Inflammatory macrophage (primary cell): Measurements from ENCODE around the gene P2RY4.
"Not testable (repeated sequence)": the region's sequence is repeated elsewhere in the genome, so short reads cannot be mapped to it uniquely, and the experiment has no call there.

Experiments used
- DNase-seq, 2 donors: peaks; one replicate each; pipeline ENCODE4 v3.0.0-alpha.2; 2020 to 2022
- total RNA-seq, 18 experiments: gene quantifications; one replicate each; lab custom pipeline; 2026; ENCODE audit warnings: mixed read lengths in 6 of 18, inconsistent platforms in 2 of 18; lab: John Stamatoyannopoulos, UW

The P2RY4 gene
- total RNA-seq = 0 to 0.10 (median 0) reads per million in 18 experiments

- DNase-seq = no peak
Measured at GRCh38 chrX:70260104-70260503, at the start of gene P2RY4. TSS of gene P2RY4 (minus strand) at chrX:70260204. CDS start at chrX:70259624, 580 bp downstream.

GRCh38 chrX:70301716-70302115 lies 41.7 kb upstream of the P2RY4 start:
- no peak for DNase-seq

GRCh38 chrX:70293621-70294020 lies 33.6 kb upstream of the P2RY4 start:
- DNase-seq = no peak

GRCh38 chrX:70292788-70293187 lies 32.8 kb upstream of the P2RY4 start:
- DNase-seq = no peak

- DNase-seq = peak; percentile 83 to 87
Measured at GRCh38 chrX:70289793-70290770, 30.1 kb upstream of the P2RY4 start, which contains the start of the genes KIF4A and PDZD11. TSS of gene KIF4A (plus strand) at chrX:70290104. CDS start at chrX:70290459, 355 bp downstream. TSS of gene PDZD11 (minus strand) at chrX:70289927. CDS start at chrX:70289341, 586 bp downstream.

- DNase-seq = no peak
Measured at GRCh38 chrX:70289168-70289792, 29.3 kb upstream of the P2RY4 start.

- DNase-seq = no peak
Measured at GRCh38 chrX:70281951-70282350, 21.9 kb upstream of the P2RY4 start, which contains the start of gene RAB41. TSS of gene RAB41 (plus strand) at chrX:70282172. CDS start at chrX:70282218, 46 bp downstream.

GRCh38 chrX:70280573-70280972 lies 20.6 kb upstream of the P2RY4 start:
- DNase-seq = no peak

- no peak for DNase-seq
Measured at GRCh38 chrX:70279081-70279480, 19.1 kb upstream of the P2RY4 start.

- not testable (repeated sequence) for DNase-seq
Measured at GRCh38 chrX:70274029-70274428, 14.0 kb upstream of the P2RY4 start.

GRCh38 chrX:70268034-70268433 lies 8.0 kb upstream of the P2RY4 start, which contains the start of gene ARR3:
TSS of gene ARR3 (plus strand) at chrX:70268334. CDS start at chrX:70269386, 1,052 bp downstream.
- DNase-seq = no peak

GRCh38 chrX:70264784-70265183 lies 4.8 kb upstream of the P2RY4 start:
- no peak for DNase-seq

- peak in 1 of 2 donors; percentile 3 for DNase-seq
Measured at GRCh38 chrX:70262952-70263567, 3.1 kb upstream of the P2RY4 start.

- peak in 1 of 2 donors; percentile 2 for DNase-seq
Measured at GRCh38 chrX:70257423-70258288, 2.3 kb downstream of the P2RY4 start.

- no peak for DNase-seq
Measured at GRCh38 chrX:70255452-70255851, 4.6 kb downstream of the P2RY4 start.

GRCh38 chrX:70254909-70255308 lies 5.1 kb downstream of the P2RY4 start:
- no peak for DNase-seq

- no peak for DNase-seq
Measured at GRCh38 chrX:70254063-70254400, 6.0 kb downstream of the P2RY4 start.

GRCh38 chrX:70253377-70254062 lies 6.5 kb downstream of the P2RY4 start:
- DNase-seq = no peak

- DNase-seq = no peak
Measured at GRCh38 chrX:70252491-70252890, 7.5 kb downstream of the P2RY4 start.

GRCh38 chrX:70247252-70247651 lies 12.8 kb downstream of the P2RY4 start:
- no peak for DNase-seq

GRCh38 chrX:70244881-70245280 lies 15.1 kb downstream of the P2RY4 start:
- DNase-seq = no peak
